Measurements from ENCODE around the gene TBRG1. TPM values are rescaled to one million over a fixed set of nuclear protein-coding genes. Genes with fewer than 3 reads are reported as not detected.

TBRG1 gene
- polyA plus RNA-seq, 1 donor (not counting 4 experiments of a cell fraction or from before 2014, with no cell fraction given): 40.2 TPM

DNA sequence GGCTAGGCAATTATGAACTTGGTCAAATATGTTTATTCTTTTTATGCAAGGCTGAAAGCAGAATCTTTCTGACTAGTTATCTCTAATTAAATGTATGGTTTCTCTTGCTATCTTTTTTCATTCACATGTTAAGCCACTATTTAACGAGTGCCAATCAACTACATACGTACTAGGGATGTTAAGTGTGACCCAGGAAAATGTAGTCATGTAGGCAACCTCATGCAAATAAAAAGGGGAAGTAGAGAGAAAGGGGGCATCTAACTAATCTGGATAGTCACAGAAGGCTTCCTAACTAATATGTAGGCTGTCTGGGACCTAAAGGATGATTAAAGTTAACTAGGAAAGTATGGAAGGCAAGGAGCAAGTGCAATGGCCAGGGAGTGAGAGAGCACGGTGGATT, 23.5 kb downstream of the TBRG1 start:
- Histone ChIP-seq H3K27me3 (ENCODE audit: control insufficient read depth, extremely low read depth, insufficient read depth, low read length) (no peaks in the 10 kb centered on the region), H3K4me3 (ENCODE audit: control insufficient read depth in 2 of 3, extremely low read depth in 1 of 3, insufficient read depth in 2 of 3, low read depth in 1 of 3, low read length in 3 of 3) (no peak overlapping the region), H2AFZ (ENCODE audit: control insufficient read depth, low read length) (no peak overlapping the region), H4K20me1 (ENCODE audit: control insufficient read depth, extremely low read depth, insufficient read depth, low read length) (no peaks in the 10 kb centered on the region), H3K4me2 (ENCODE audit: control insufficient read depth, extremely low read depth, insufficient read depth, low read depth, low read length) (no peak overlapping the region), H3K36me3 (ENCODE audit: control insufficient read depth in 2 of 2, extremely low read depth in 1 of 2, insufficient read depth in 2 of 2, low read length in 2 of 2) (no peaks in the 10 kb centered on the region), H3K9me1 (ENCODE audit: control insufficient read depth, extremely low read depth, insufficient read depth, low read length) (no peaks in the 10 kb centered on the region), H3K9me3 (ENCODE audit: control insufficient read depth, low read depth, low read length) (no peaks in the 10 kb centered on the region), H3K9ac (ENCODE audit: control insufficient read depth, extremely low read depth, insufficient read depth, low read length) (no peak overlapping the region), H3K79me2 (ENCODE audit: control insufficient read depth, insufficient read depth, low read length) (no peaks in the 10 kb centered on the region), H3K4me1 (ENCODE audit: control insufficient read depth, extremely low read depth, insufficient read depth, low read length) (peaks cover 3% of the 10 kb centered on the region), H3K27ac (ENCODE audit: control insufficient read depth, insufficient read depth, low read length) (no peak overlapping the region)
- dilution Hi-C loops (cut with MboI; ENCODE audit: extremely low pct_ligation_motif_present, low sequenced_read_pairs): no loop called here
- TF ChIP-seq, protein P1, sequence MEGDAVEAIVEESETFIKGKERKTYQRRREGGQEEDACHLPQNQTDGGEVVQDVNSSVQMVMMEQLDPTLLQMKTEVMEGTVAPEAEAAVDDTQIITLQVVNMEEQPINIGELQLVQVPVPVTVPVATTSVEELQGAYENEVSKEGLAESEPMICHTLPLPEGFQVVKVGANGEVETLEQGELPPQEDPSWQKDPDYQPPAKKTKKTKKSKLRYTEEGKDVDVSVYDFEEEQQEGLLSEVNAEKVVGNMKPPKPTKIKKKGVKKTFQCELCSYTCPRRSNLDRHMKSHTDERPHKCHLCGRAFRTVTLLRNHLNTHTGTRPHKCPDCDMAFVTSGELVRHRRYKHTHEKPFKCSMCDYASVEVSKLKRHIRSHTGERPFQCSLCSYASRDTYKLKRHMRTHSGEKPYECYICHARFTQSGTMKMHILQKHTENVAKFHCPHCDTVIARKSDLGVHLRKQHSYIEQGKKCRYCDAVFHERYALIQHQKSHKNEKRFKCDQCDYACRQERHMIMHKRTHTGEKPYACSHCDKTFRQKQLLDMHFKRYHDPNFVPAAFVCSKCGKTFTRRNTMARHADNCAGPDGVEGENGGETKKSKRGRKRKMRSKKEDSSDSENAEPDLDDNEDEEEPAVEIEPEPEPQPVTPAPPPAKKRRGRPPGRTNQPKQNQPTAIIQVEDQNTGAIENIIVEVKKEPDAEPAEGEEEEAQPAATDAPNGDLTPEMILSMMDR (optimal IDR thresholded peaks at IDR 0.05 in 1 of 3, IDR thresholded peaks at IDR 0.05 in 1 of 3, conservative IDR thresholded peaks at IDR 0.05 in 1 of 3; ENCODE audit: extremely low read depth in 1 of 3, insufficient read depth in 2 of 3, low read length in 3 of 3): no peak
- TF ChIP-seq EZH2 (IDR thresholded peaks at IDR 0.05; ENCODE audit: low read length): no peak
- FAIRE-seq: no peak
- no peak for DNase-seq (ENCODE audit: low read depth, low spot score)

DNA sequence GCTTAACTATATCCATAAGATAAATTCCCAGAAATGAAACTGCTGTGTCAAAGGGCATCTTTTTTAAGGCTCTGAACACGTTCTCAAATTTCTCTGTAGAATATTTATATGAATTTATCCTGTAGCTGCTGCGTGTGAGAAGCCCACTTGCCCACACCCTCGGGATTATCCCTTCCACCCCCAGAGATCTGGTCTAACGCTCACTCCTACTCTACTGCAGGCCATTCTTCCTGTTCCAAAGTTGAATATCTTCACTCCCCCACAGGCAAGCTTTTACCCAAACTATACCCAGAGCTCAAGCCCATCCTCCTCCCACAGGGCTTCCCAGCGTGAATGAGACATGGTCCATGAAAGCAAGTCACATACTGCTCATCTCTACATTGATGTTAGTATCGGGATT, 25.9 kb downstream of the TBRG1 start:
- no peaks in the 10 kb centered on the region for H4K20me1 ChIP-seq (ENCODE audit: control insufficient read depth, extremely low read depth, insufficient read depth, low read length)
- no peak overlapping the region for H3K27ac ChIP-seq (ENCODE audit: control insufficient read depth, insufficient read depth, low read length)
- dilution Hi-C loops (cut with MboI; ENCODE audit: extremely low pct_ligation_motif_present, low sequenced_read_pairs): no loop called here
- FAIRE-seq: no peak
- H3K79me2 ChIP-seq (ENCODE audit: control insufficient read depth, insufficient read depth, low read length): no peaks in the 10 kb centered on the region
- no peak overlapping the region for H2AFZ ChIP-seq (ENCODE audit: control insufficient read depth, low read length)
- H3K4me2 ChIP-seq (ENCODE audit: control insufficient read depth, extremely low read depth, insufficient read depth, low read depth, low read length): no peak overlapping the region
- H3K9me3 ChIP-seq (ENCODE audit: control insufficient read depth, low read depth, low read length): no peaks in the 10 kb centered on the region
- no peak overlapping the region for H3K9ac ChIP-seq (ENCODE audit: control insufficient read depth, extremely low read depth, insufficient read depth, low read length)
- H3K9me1 ChIP-seq (ENCODE audit: control insufficient read depth, extremely low read depth, insufficient read depth, low read length): no peaks in the 10 kb centered on the region
- peaks cover 3% of the 10 kb centered on the region for H3K4me1 ChIP-seq (ENCODE audit: control insufficient read depth, extremely low read depth, insufficient read depth, low read length)
- no peaks in the 10 kb centered on the region for H3K36me3 ChIP-seq (ENCODE audit: control insufficient read depth in 2 of 2, extremely low read depth in 1 of 2, insufficient read depth in 2 of 2, low read length in 2 of 2)
- no peak overlapping the region for H3K4me3 ChIP-seq (ENCODE audit: control insufficient read depth in 2 of 3, extremely low read depth in 1 of 3, insufficient read depth in 2 of 3, low read depth in 1 of 3, low read length in 3 of 3)
- no peak for DNase-seq (ENCODE audit: low read depth, low spot score)
- TF ChIP-seq, protein P1 (optimal IDR thresholded peaks at IDR 0.05 in 1 of 3, IDR thresholded peaks at IDR 0.05 in 1 of 3, conservative IDR thresholded peaks at IDR 0.05 in 1 of 3; ENCODE audit: extremely low read depth in 1 of 3, insufficient read depth in 2 of 3, low read length in 3 of 3): no peak
- no peak for TF ChIP-seq EZH2 (IDR thresholded peaks at IDR 0.05; ENCODE audit: low read length)
- no peaks in the 10 kb centered on the region for H3K27me3 ChIP-seq (ENCODE audit: control insufficient read depth, extremely low read depth, insufficient read depth, low read length)

Data from keratinocyte (primary cell).